NCI-H146 treated with DMSO at 0.1 percent for 48 hours (cell line): ENCODE results near the gene CHST9.

ENCODE experiments used
- DNase-seq: peaks from one replicate; lab custom pipeline; 2025; ENCODE audit not compliant: unreplicated experiment; lab: John Stamatoyannopoulos, UW

The CHST9 gene

DNA sequence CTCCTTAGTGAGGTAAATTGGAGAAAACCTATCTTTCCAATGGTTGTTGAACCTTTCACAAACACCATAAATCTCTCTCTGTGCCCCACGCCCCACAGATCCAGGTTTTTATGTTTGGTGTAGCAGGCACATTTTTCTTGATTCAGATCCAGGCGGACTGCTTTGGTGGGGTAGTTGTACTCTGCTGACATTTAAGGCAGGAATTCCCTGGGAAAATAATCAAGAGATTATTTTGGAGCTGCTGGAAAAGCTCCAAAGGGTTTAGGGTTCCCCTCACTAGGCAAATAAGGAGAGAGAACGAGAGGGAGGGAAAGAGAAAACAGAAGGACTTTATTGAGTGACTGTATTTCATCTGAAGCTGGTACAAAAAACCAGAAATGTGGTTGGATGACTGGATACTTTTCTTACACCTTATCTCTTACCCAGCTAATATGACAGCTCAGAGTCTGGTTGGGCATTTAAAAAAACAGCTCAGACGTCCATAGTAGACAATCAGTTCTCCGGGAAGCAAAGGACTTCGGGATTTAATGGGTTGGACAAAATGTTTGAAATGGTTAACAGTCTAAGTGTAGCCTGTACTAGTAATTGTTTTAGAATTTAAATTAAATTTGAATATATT, 316.0 kb downstream of the CHST9 start:
- no peak for DNase-seq

DNA sequence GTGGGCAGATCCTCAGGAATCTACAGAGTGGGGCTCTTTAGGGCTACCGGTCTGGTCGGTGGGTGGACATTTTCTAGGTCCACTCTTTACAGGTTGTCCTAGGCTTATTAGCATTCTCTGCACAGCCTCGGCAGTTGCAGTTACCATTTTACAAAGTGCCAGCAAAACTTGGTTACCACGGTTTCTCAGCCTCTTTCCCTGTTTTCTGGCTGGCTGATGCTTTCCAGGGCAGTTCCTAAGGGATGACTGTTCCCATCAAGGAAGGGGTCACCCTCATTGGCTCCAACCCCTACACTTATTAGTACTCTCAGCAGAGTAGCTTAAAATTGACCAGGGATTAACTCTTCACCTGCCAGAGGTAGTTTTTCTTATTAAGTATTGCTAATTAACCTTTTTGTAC, 317.6 kb downstream of the CHST9 start:
- no peak for DNase-seq

DNA sequence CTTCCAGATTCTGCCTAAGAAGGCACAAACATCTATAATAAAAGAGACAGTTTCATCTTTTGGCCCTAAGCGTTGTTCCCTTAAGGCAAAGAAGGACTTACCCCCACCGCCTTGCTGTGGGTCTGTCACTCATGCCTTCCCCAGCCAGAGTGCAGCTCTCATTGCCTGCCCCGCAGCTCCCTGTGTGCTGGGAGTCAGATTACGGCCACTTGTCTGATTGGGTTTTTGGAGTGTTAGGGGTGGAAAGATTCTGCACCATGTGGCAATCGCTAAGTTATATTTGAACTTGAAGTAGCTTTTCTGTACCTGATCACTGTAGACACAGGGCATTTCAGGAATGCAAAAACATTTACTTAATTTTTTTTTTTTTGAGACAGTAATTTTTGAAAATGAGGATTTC, 319.6 kb downstream of the CHST9 start, which contains the start of gene AQP4:
TSS of gene AQP4 (minus strand) at position 151 of the 400 bp plus-strand sequence. CDS start at position 133, 18 bp downstream.
- DNase-seq: peak; percentile 50

DNA sequence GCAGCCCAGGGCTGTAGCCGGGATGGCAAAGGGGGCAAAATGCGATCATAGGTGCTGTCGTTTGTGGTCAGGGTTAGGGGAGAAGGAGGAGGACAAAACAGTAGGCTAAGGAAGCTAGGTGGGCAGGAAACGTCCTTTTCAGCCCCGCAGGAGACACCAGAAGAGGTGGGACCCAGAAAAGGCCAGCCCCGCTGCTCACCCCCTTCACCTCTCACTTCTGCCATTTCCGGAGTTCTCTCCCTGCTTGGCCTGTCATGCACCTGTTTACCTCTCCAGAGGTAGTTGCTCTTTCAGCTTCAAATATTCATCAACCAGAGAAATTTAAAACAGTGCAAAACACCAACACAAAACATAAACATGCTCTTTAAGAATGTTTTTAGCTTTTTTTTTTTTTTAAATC, 320.4 kb downstream of the CHST9 start:
- DNase-seq: no peak

DNA sequence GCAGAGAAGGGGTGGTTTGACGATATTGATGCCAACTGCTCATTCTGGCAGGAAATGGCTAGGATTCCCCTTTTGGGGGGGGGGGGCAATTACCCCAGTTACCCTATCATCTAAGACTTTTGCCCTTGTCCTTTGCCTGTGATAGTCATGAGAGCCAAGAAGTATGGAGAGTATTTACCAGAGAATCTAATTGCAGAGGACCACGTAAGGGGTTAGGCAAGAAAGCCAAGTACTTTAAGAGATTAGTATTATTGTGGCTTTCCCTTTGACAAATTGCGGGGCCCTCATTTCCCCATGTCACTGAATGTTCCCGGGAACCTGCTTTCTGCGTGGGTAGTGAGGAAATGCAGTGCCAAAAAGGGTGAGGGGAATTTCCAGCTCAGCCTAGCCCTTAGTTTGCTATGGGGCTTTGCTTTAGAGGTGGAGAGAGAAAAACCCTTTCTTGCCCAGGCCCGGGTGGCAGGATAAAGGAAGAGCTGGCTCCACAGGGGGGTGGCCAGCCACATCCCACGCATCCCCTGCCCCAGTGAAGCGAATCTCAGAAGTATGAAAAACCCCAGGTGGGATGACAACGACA, 321.1 kb downstream of the CHST9 start:
- DNase-seq: no peak

DNA sequence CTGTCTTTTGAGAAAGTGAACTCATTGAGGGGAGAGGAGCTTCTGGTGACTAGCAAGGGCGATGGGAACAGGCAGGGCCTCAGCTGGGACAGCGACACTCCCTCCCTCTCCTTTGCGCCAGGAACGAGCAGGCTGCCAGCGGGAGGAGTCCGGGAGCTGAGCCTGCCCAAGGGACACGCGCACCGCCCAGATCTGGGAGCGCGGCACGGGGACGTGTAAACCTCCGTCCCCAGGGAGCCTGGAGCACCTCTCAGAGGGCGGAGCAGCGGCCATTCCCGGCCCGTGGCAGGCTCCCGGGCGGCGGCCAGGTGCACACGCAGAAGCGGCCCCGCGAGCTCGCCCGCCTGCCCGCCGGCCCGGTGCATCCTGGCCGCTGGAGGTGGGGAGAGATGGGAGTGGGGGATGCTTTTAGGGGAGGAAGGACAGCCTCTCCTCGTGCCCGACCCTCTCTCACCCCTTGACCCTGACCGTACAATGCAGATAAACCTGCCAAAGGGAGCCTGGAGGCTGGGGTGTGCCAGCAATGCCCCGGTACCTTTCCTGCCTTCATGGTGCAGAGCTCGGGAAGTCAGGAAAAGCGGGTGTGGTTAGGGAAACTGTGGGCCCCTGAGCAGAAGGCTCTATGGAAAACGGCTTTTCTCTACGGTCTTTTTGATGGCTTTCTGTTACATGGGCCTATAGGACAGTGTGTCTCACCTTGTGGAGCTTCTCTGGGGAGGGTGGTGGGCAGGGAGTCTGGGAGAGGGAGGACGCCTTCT, 321.8 kb downstream of the CHST9 start:
- peak; percentile 81 for DNase-seq

DNA sequence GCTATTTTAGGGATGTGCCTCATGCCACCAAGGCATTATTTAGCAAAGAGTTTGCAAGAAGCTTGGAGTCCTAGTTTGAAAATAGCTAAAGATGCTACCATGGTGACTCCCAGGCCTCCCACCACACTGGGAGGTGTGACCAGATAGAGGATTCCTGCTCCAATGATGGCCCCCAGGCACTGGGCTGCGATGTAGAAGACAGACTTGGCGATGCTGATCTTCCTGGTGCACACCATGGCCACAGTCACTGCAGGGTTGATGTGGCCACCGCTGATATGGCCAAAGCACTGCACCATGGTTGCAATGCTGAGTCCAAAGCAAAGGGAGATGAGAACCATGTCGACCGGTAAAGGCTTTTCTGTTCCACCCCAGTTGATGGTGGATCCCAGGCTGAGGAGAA, 323.0 kb downstream of the CHST9 start:
- DNase-seq: no peak
